Thymus (tissue), 11 donors: Measurements from ENCODE around the gene BPIFB2. TPM values are rescaled to one million over a fixed set of nuclear protein-coding genes. Genes with fewer than 3 reads are reported as not detected.

Experiments
- DNase-seq, 9 donors: peaks; one replicate each; pipeline ENCODE4 v3.0.0-alpha.2; 2013; ENCODE audit warnings: low spot score in 9 of 9, low read depth in 6 of 9, missing footprints in 1 of 9
- H3K27ac ChIP-seq, 2 donors: one replicate each; pipeline ENCODE4 v1.5.1; 2013; ENCODE audit warnings: control low read depth in 1 of 2, low read depth in 1 of 2, low read length in 1 of 2, mild to moderate bottlenecking in 1 of 2, moderate library complexity in 1 of 2
- H3K27me3 ChIP-seq, 2 donors: one replicate each; pipeline ENCODE4 v1.5.1; 2013; ENCODE audit warnings: low read length in 1 of 2; ENCODE audit not compliant: control insufficient read depth in 2 of 2, insufficient read depth in 1 of 2
- H3K36me3 ChIP-seq, 2 donors: one replicate each; pipeline ENCODE4 v1.5.1; 2013; ENCODE audit warnings: low read length in 1 of 2, mild to moderate bottlenecking in 1 of 2, moderate library complexity in 1 of 2; ENCODE audit not compliant: control insufficient read depth in 2 of 2, insufficient read depth in 2 of 2
- H3K4me1 ChIP-seq, 2 donors: one replicate each; pipeline ENCODE4 v1.5.1; 2013; ENCODE audit warnings: low read length in 2 of 2; ENCODE audit not compliant: control insufficient read depth in 2 of 2, insufficient read depth in 2 of 2
- H3K4me3 ChIP-seq, 2 donors: one replicate each; pipeline ENCODE4 v1.5.1; 2013; ENCODE audit warnings: low read length in 2 of 2, control low read depth in 1 of 2, mild to moderate bottlenecking in 1 of 2
- H3K9me3 ChIP-seq, 2 donors: one replicate each; pipeline ENCODE4 v1.5.1; 2013; ENCODE audit warnings: low read length in 1 of 2, mild to moderate bottlenecking in 1 of 2; ENCODE audit not compliant: control insufficient read depth in 2 of 2, insufficient read depth in 1 of 2
- WGBS: extraction: QIAGEN DNeasy Blood & Tissue Kit; methylation state at CpG from one replicate; pipeline ENCODE4 v1.1.7; 2013; 5-methylcytosine and 5-hydroxymethylcytosine counted together
- polyA plus RNA-seq: library from polyadenylated mRNA; stranded (reverse); fragments of 200-250 nt; gene quantifications from one replicate; pipeline ENCODE4 v1.2.3, GENCODE V29; 2013
- total RNA-seq: library from RNA; stranded (reverse); fragments of 120-200 nt; gene quantifications from one replicate; pipeline ENCODE4 v1.2.4, GENCODE V29; 2013
- donor health status: healthy.

The BPIFB2 gene
- total and polyA plus RNA-seq, 2 donors, result 0.05 to 0.73 TPM

GRCh38 chr20:32982617-32983458 is 24.7 kb upstream of the BPIFB2 start:
- WGBS, result 92% methylated on average over 10 of the region's 10 CpGs
- Histone ChIP-seq H3K36me3 (no peaks in the 10 kb centered on the region), H3K4me3 (no peak overlapping the region), H3K27me3 (no peaks in the 10 kb centered on the region), H3K27ac (no peak overlapping the region), H3K9me3 (peaks cover 0 to 7% of the 10 kb centered on the region in 2 donors), H3K4me1 (peaks cover 0 to 20% of the 10 kb centered on the region in 2 donors)
- no peak for DNase-seq

GRCh38 chr20:32983459-32984112 is 23.9 kb upstream of the BPIFB2 start:
- Histone ChIP-seq H3K4me3 (no peak overlapping the region), H3K36me3 (no peaks in the 10 kb centered on the region), H3K4me1 (peaks cover 0 to 21% of the 10 kb centered on the region in 2 donors), H3K9me3 (peaks cover 0 to 4% of the 10 kb centered on the region in 2 donors), H3K27ac (no peak overlapping the region), H3K27me3 (no peaks in the 10 kb centered on the region)
- DNase-seq, result no peak
- 94% methylated on average over 12 of the region's 12 CpGs for WGBS

- WGBS, result 88% methylated on average over 7 of the region's 7 CpGs
- H3K27ac ChIP-seq, result no peak overlapping the region
- no peaks in the 10 kb centered on the region for H3K27me3 ChIP-seq
- DNase-seq, result no peak
- H3K4me1 ChIP-seq, result peaks cover 0 to 21% of the 10 kb centered on the region in 2 donors
- no peak overlapping the region for H3K4me3 ChIP-seq
- peaks cover 0 to 4% of the 10 kb centered on the region in 2 donors for H3K9me3 ChIP-seq
- no peaks in the 10 kb centered on the region for H3K36me3 ChIP-seq
These were observed 23.3 kb upstream of the BPIFB2 start for GRCh38 chr20:32984196-32984595.

- Histone ChIP-seq H3K4me3 (no peak overlapping the region), H3K9me3 (peaks cover 0 to 4% of the 10 kb centered on the region in 2 donors), H3K27ac (no peak overlapping the region), H3K4me1 (peaks cover 0 to 21% of the 10 kb centered on the region in 2 donors), H3K36me3 (no peaks in the 10 kb centered on the region), H3K27me3 (no peaks in the 10 kb centered on the region)
- 95% methylated on average over 9 of the region's 9 CpGs for WGBS
- DNase-seq, result no peak
These were observed 22.7 kb upstream of the BPIFB2 start for GRCh38 chr20:32984631-32985354.

- Histone ChIP-seq H3K4me3 (no peak overlapping the region), H3K27me3 (no peaks in the 10 kb centered on the region), H3K4me1 (peaks cover 6 to 29% of the 10 kb centered on the region in 2 donors), H3K36me3 (no peaks in the 10 kb centered on the region), H3K27ac (no peak overlapping the region), H3K9me3 (peaks cover 0 to 4% of the 10 kb centered on the region in 2 donors)
- WGBS, result 98% methylated on average over 6 of the region's 6 CpGs
- no peak for DNase-seq
These were observed 21.9 kb upstream of the BPIFB2 start for GRCh38 chr20:32985596-32985995.

DNA sequence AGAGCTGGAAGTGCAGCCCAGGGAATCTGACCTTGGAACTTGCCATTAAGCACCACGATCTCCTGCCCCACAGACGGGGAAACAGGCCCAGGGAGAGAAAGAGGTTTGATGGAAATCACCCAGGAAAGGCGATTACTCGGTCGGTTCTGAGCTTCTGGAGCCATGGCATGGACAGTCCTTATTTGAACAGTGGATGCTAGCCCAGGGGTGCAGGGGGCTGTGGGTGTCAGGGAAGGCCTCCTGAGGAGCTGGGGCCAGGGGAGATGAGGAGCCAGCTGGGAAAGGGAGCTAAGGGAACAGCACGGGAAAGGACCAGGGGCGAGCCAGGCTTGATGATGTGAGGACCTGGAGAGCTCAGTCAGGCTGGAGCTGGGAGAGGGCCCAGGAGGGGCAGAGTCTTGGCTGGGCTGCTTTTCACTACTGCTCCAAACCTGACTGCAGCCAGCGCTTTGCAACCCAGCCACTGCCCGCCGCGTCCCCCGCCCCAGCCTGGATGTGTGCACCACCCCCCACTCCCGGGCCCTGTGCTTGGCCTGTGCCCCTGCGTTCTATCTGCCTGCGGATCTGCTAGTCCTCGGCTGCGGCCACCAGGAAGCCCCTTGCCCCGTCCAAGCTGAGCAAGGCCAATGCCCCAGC is 21.1 kb upstream of the BPIFB2 start:
- 94% methylated on average over 18 of the region's 18 CpGs for WGBS
- H3K27me3 ChIP-seq, result no peaks in the 10 kb centered on the region
- peaks cover 0 to 4% of the 10 kb centered on the region in 2 donors for H3K9me3 ChIP-seq
- no peak for DNase-seq
- H3K36me3 ChIP-seq, result no peaks in the 10 kb centered on the region
- H3K4me1 ChIP-seq, result peaks cover 14 to 33% of the 10 kb centered on the region in 2 donors
- H3K4me3 ChIP-seq, result no peak overlapping the region
- H3K27ac ChIP-seq, result no peak overlapping the region

- Histone ChIP-seq H3K36me3 (no peaks in the 10 kb centered on the region), H3K27ac (no peak overlapping the region), H3K27me3 (no peaks in the 10 kb centered on the region), H3K4me1 (peaks cover 18 to 41% of the 10 kb centered on the region in 2 donors), H3K4me3 (no peak overlapping the region), H3K9me3 (peaks cover 0 to 4% of the 10 kb centered on the region in 2 donors)
- WGBS, result 97% methylated on average over 11 of the region's 11 CpGs
- DNase-seq, result no peak
These were observed 20.3 kb upstream of the BPIFB2 start for GRCh38 chr20:32987044-32987825.

GRCh38 chr20:32988008-32988407 is 19.5 kb upstream of the BPIFB2 start:
- peaks cover 22 to 49% of the 10 kb centered on the region in 2 donors for H3K4me1 ChIP-seq
- H3K27ac ChIP-seq, result no peak overlapping the region
- H3K27me3 ChIP-seq, result no peaks in the 10 kb centered on the region
- 95% methylated on average over 16 of the region's 16 CpGs for whole genome bisulfite sequencing
- H3K9me3 ChIP-seq, result no peaks in the 10 kb centered on the region
- no peak for DNase-seq
- H3K36me3 ChIP-seq, result no peaks in the 10 kb centered on the region
- H3K4me3 ChIP-seq, result no peak overlapping the region
